Breast epithelium (tissue), 3 donors: ENCODE measurements around the gene GAK.

ENCODE experiments used
- CTCF ChIP-seq, 3 donors: fragments of 450-650 bp; IDR thresholded peaks; one replicate each; pipeline ENCODE4 v1.5.1; 2016 to 2017; ENCODE audit warnings: antibody characterized with exemption in 3 of 3, mild to moderate bottlenecking in 3 of 3, moderate library complexity in 3 of 3
- POLR2A ChIP-seq: fragments of 450-650 bp; IDR thresholded peaks from one replicate; pipeline ENCODE4 v1.6.1; 2016; ENCODE audit warnings: antibody characterized with exemption, mild to moderate bottlenecking, moderate library complexity
- POLR2AphosphoS5 ChIP-seq, 3 donors: sonication (generic); formaldehyde crosslinking; IDR thresholded peaks; one replicate each; pipeline ENCODE4 v1.6.1; 2017; ENCODE audit warnings: antibody characterized with exemption in 3 of 3

GRCh38 chr4:866761-867390 is 65.2 kb downstream of the GAK start:
- TF ChIP-seq POLR2A = no peak
- TF ChIP-seq CTCF (IDR thresholded peaks at IDR 0.05) = no peak
- no peak for TF ChIP-seq POLR2AphosphoS5 (IDR thresholded peaks at IDR 0.05)
